GM19099 (cell line): ENCODE measurements around the gene TRIM8.

ENCODE experiments used
- POLR2A ChIP-seq: IDR thresholded peaks from 3 replicates; pipeline ENCODE4 v1.6.1; 2011; ENCODE audit warnings: low read depth; ENCODE audit not compliant: insufficient read length; ENCODE audit errors: extremely low read depth

TRIM8 gene

GRCh38 chr10:102661658-102662028 lies 17.4 kb downstream of the TRIM8 start:
- TF ChIP-seq POLR2A: no peak

GRCh38 chr10:102665904-102666509 lies 21.7 kb downstream of the TRIM8 start:
- TF ChIP-seq POLR2A: no peak

- no peak for TF ChIP-seq POLR2A
These were observed 24.2 kb downstream of the TRIM8 start for GRCh38 chr10:102668326-102669107.

DNA sequence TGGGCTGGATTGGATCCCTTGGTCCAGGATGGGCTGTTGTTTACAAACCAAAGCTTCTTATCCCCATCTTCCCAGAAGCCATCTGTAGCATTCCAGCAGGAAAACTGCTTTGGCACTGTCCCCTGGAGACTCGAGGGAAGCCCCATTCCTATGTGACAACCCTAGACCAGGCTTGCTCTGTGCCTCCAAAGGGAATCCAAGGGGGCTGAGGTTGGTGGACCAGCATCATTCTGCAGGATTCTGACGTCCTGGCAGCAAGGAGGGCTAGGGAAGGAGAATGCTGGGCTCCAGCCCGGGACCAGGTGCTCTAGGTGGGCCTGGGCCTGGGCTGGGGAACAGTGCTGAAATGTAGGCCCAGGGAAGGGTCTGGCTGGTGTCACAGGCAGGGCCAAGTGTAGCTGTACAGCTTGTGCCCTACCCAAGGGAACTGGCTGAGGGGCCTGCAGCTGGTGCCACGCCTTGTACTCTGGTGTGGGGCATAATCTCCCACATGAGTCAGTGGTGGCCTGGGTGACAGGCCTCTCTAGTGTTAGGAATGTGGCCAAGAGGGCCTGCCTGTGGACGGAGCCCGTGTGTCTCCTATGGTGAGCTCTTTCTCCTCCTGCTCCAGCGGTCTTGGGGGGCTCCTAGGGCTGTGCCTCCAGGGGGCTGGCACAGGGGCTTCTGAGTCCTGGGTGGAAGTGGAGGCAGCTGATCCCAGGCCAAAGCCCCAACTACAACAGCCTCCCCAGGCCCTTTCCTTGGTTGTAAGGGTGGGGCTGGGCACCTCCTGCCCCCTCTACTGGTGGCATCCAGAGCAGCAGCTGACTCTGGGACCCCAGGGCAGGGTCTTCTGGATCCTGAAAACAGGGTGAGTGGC lies 25.2 kb downstream of the TRIM8 start:
- TF ChIP-seq POLR2A: no peak

- TF ChIP-seq POLR2A: no peak
These were observed 25.9 kb downstream of the TRIM8 start for GRCh38 chr10:102670065-102670670.

GRCh38 chr10:102670871-102671434 lies 26.7 kb downstream of the TRIM8 start:
- no peak for TF ChIP-seq POLR2A

- TF ChIP-seq POLR2A: no peak
These were observed 29.0 kb downstream of the TRIM8 start for GRCh38 chr10:102673236-102673818.

GRCh38 chr10:102673819-102674511 lies 29.7 kb downstream of the TRIM8 start:
- TF ChIP-seq POLR2A: no peak

- no peak for TF ChIP-seq POLR2A
These were observed 30.3 kb downstream of the TRIM8 start for GRCh38 chr10:102674566-102674965.

DNA sequence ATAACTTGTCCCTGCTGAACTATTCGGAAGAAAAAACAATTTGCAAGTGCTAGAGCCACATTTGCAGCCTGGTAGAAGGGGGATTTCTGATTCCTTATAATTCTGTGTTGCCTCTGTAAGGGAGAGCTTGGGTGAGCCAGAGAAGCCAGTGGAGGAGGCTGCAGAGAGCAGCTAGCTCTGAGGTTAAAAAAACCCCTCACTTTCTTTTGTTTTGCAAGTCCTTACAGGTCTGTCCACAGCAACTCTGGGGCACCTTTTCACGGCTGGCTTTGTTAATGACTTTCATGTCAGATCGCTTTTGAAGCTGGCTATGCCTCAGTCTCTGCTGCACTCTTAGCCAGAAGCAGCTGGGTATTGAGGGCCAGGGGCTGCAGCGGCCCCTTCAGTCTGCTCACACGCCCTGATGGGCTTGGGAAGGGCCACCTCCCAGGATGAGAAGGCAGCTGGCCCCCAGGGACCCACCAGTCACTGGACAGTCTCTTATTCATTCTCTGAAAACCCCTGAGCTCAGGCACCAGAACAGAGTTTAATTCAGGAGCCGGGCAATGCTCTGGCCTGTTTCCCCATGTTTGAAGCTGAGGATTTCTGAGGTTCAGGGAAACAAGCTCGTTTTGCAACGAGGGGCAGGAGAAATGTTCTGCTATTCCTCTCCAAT lies 30.9 kb downstream of the TRIM8 start:
- no peak for TF ChIP-seq POLR2A

- TF ChIP-seq POLR2A: no peak
These were observed 31.6 kb downstream of the TRIM8 start for GRCh38 chr10:102675666-102676533.

DNA sequence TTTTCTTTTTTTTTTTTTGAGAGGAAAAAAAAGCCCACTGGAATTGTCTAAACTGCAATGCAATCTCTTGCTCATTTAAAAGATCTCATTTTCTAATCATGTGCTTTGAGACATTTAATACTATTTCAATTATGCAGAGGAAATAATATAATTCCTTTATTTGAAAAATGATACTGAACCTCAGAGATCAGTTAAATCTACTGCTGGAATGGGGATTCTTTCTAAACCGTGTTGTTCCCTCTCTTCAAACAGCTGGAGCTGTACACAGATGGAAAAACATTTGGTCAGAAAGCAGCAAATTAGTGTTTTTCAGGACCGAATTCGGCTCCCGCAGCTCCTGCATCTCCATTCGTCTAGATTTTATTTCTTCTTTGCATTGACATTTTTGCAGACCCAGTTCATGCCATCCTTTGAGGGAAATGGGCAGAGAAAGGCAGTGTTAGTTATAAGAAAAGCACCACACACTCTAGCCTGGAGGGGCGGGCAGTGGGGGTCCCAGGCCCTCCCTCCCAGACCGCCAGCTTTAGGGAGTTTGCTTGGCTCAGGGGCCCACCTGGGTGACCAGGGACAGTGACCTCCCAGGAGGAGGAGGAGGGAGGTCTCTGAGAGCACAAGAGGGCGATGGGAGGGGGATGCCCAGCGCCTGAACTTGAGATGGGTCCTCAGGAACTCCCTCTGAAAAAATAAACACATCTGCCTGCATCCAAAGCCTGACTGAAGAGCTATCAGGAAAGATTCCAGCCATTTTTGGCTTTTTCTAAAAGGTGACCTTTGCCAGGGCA lies 32.4 kb downstream of the TRIM8 start:
- TF ChIP-seq POLR2A: no peak
